ENCODE data around the gene SELENBP1. TPM values are rescaled to one million over a fixed set of nuclear protein-coding genes. Genes with fewer than 3 reads are reported as not detected.

SELENBP1 gene
- total RNA-seq, result 23.3 and 27.7 TPM in 2 replicates

GRCh38 chr1:151372058-151372934, at the start of gene SELENBP1:
TSS of gene SELENBP1 (minus strand) at chr1:151372705. CDS start at chr1:151372641, 64 bp downstream.
- no peak for TF ChIP-seq CTCF (IDR thresholded peaks at IDR 0.05; ENCODE audit: insufficient read depth, low read depth, low read length)
- H3K4me3 ChIP-seq (ENCODE audit: low read depth, low read length), result peak within 1 kb of the TSS; percentile 61
- peak; percentile 89 for DNase-seq (ENCODE audit: low read depth)

- no peak for DNase-seq (ENCODE audit: low read depth)
- H3K4me3 ChIP-seq (ENCODE audit: low read depth, low read length), result no peak overlapping the region
- TF ChIP-seq CTCF (IDR thresholded peaks at IDR 0.05; ENCODE audit: insufficient read depth, low read depth, low read length), result no peak
Observed at GRCh38 chr1:151419819-151420218, 47.3 kb upstream of the SELENBP1 start.

- no peak for DNase-seq (ENCODE audit: low read depth)
- no peak for TF ChIP-seq CTCF (IDR thresholded peaks at IDR 0.05; ENCODE audit: insufficient read depth, low read depth, low read length)
- H3K4me3 ChIP-seq (ENCODE audit: low read depth, low read length), result no peak overlapping the region
Observed at GRCh38 chr1:151418081-151418480, 45.6 kb upstream of the SELENBP1 start.

- H3K4me3 ChIP-seq (ENCODE audit: low read depth, low read length), result no peak overlapping the region
- peak; percentile 87 for DNase-seq (ENCODE audit: low read depth)
- TF ChIP-seq CTCF (IDR thresholded peaks at IDR 0.05; ENCODE audit: insufficient read depth, low read depth, low read length), result no peak
Observed at GRCh38 chr1:151416231-151416630, 43.7 kb upstream of the SELENBP1 start.

GRCh38 chr1:151411884-151412283, 39.4 kb upstream of the SELENBP1 start:
- H3K4me3 ChIP-seq (ENCODE audit: low read depth, low read length), result no peak overlapping the region
- no peak for DNase-seq (ENCODE audit: low read depth)

GRCh38 chr1:151408891-151409290, 36.4 kb upstream of the SELENBP1 start:
- no peak overlapping the region for H3K4me3 ChIP-seq (ENCODE audit: low read depth, low read length)
- DNase-seq (ENCODE audit: low read depth), result no peak
- no peak for TF ChIP-seq CTCF (IDR thresholded peaks at IDR 0.05; ENCODE audit: insufficient read depth, low read depth, low read length)

More at GRCh38 chr1:151411884-151412283, 39.4 kb upstream of the SELENBP1 start:
- TF ChIP-seq CTCF (IDR thresholded peaks at IDR 0.05; ENCODE audit: insufficient read depth, low read depth, low read length), result no peak
